HG03066 (cell line): ENCODE measurements around the gene P4HB.
A peak's percentile ranks its signal among the peaks of the same experiment; 100 is the strongest.

Experiments
- ATAC-seq: cut with Tn5 transposase; IDR thresholded peaks from one replicate; pipeline ENCODE4 v1.9.1; 2021; ENCODE audit warnings: low read depth; ENCODE audit not compliant: unreplicated experiment

Gene P4HB

GRCh38 chr17:81898029-81898866 lies 37.9 kb upstream of the P4HB start:
- no peak for ATAC-seq

GRCh38 chr17:81895400-81895799 lies 35.1 kb upstream of the P4HB start:
- ATAC-seq, result no peak

GRCh38 chr17:81891303-81891552 lies 30.9 kb upstream of the P4HB start:
- ATAC-seq, result no peak

- ATAC-seq, result no peak
Measured at GRCh38 chr17:81890447-81891302, 30.3 kb upstream of the P4HB start.

- no peak for ATAC-seq
Measured at GRCh38 chr17:81889602-81890001, 29.3 kb upstream of the P4HB start.

- no peak for ATAC-seq
Measured at GRCh38 chr17:81888988-81889595, 28.8 kb upstream of the P4HB start.

- ATAC-seq, result no peak
Measured at GRCh38 chr17:81888105-81888987, 28.0 kb upstream of the P4HB start.

- ATAC-seq, result no peak
Measured at GRCh38 chr17:81885869-81886548, 25.7 kb upstream of the P4HB start.

- ATAC-seq, result no peak
Measured at GRCh38 chr17:81885454-81885853, 25.1 kb upstream of the P4HB start.

GRCh38 chr17:81884968-81885367 lies 24.6 kb upstream of the P4HB start:
- no peak for ATAC-seq

- ATAC-seq, result no peak
Measured at GRCh38 chr17:81884520-81884919, 24.2 kb upstream of the P4HB start.

- no peak for ATAC-seq
Measured at GRCh38 chr17:81879121-81879520, 18.8 kb upstream of the P4HB start.

GRCh38 chr17:81878294-81878693 lies 18.0 kb upstream of the P4HB start:
- no peak for ATAC-seq

GRCh38 chr17:81877569-81877968 lies 17.2 kb upstream of the P4HB start:
- ATAC-seq, result no peak

GRCh38 chr17:81871387-81872230 lies 11.3 kb upstream of the P4HB start:
- peak; percentile 43 for ATAC-seq

- ATAC-seq, result peak; percentile 19
Measured at GRCh38 chr17:81870981-81871386, 10.6 kb upstream of the P4HB start, which contains the start of gene ARHGDIA. TSS of gene ARHGDIA (minus strand) at chr17:81871337. CDS start at chr17:81869930, 1,407 bp downstream.

GRCh38 chr17:81870131-81870980 lies 10.0 kb upstream of the P4HB start:
- ATAC-seq, result peak; percentile 10
